Measurements from ENCODE around the gene SDC3. TPM values are rescaled to one million over a fixed set of nuclear protein-coding genes. Genes with fewer than 3 reads are reported as not detected.

SDC3 gene
- total RNA-seq, 1 donor from 2014 or later = 113 TPM

- H2AFZ ChIP-seq (ENCODE audit: low read depth, low read length) = no peak overlapping the region
- Mint-ChIP-seq H3K9me3 (ENCODE audit: unreplicated experiment) (no peaks in the 10 kb centered on the region), H3K27me3 (ENCODE audit: low read depth, unreplicated experiment) (no peaks in the 10 kb centered on the region), H3K36me3 (ENCODE audit: low read depth, unreplicated experiment) (peaks cover 33% of the 10 kb centered on the region), H3K27ac (ENCODE audit: unreplicated experiment) (peak overlapping the region; percentile 28), H3K4me1 (ENCODE audit: low read depth, unreplicated experiment) (peaks cover 53% of the 10 kb centered on the region), H3K4me3 (ENCODE audit: unreplicated experiment) (peak overlapping the region; percentile 0)
- TF ChIP-seq CTCF (IDR thresholded peaks at IDR 0.05; ENCODE audit: insufficient read depth, low read depth, low read length) (no peak), EZH2 (IDR thresholded peaks at IDR 0.05; ENCODE audit: insufficient read depth, low read length) (no peak)
- H3K9me3 ChIP-seq (ENCODE audit: insufficient read depth, low read depth, low read length) = no peaks in the 10 kb centered on the region
- H3K4me2 ChIP-seq (ENCODE audit: low read length) = no peak overlapping the region
- H3K36me3 ChIP-seq (ENCODE audit: insufficient read depth, low read length) = peaks cover 32% of the 10 kb centered on the region
- H4K20me1 ChIP-seq (ENCODE audit: insufficient read depth, low read length) = peaks cover 62% of the 10 kb centered on the region
- DNase-seq (ENCODE audit: low read depth) (no peak), FAIRE-seq (no peak)
- no peaks in the 10 kb centered on the region for H3K27me3 ChIP-seq (ENCODE audit: insufficient read depth, low read length)
- no peak overlapping the region for H3K27ac ChIP-seq (ENCODE audit: low read depth, low read length)
- peaks cover 14% of the 10 kb centered on the region for H3K4me1 ChIP-seq (ENCODE audit: insufficient read depth, low read length)
- H3K79me2 ChIP-seq (ENCODE audit: insufficient read depth, low read length) = peaks cover 20% of the 10 kb centered on the region
- no peak overlapping the region for H3K4me3 ChIP-seq (ENCODE audit: insufficient read depth, low read depth, low read length)
- no peak overlapping the region for H3K9ac ChIP-seq (ENCODE audit: low read length)
These were observed 26.1 kb upstream of the SDC3 start for GRCh38 chr1:30934613-30935012.

- Histone ChIP-seq H3K27me3 (ENCODE audit: insufficient read depth, low read length) (no peaks in the 10 kb centered on the region), H3K27ac (ENCODE audit: low read depth, low read length) (peak overlapping the region; percentile 2), H3K79me2 (ENCODE audit: insufficient read depth, low read length) (peaks cover 14% of the 10 kb centered on the region), H3K4me2 (ENCODE audit: low read length) (no peak overlapping the region), H3K4me3 (ENCODE audit: insufficient read depth, low read depth, low read length) (no peak overlapping the region), H3K36me3 (ENCODE audit: insufficient read depth, low read length) (peaks cover 29% of the 10 kb centered on the region), H3K4me1 (ENCODE audit: insufficient read depth, low read length) (peaks cover 14% of the 10 kb centered on the region), H3K9me3 (ENCODE audit: insufficient read depth, low read depth, low read length) (no peaks in the 10 kb centered on the region), H4K20me1 (ENCODE audit: insufficient read depth, low read length) (peaks cover 56% of the 10 kb centered on the region), H3K9ac (ENCODE audit: low read length) (no peak overlapping the region), H2AFZ (ENCODE audit: low read depth, low read length) (no peak overlapping the region)
- H3K27me3 Mint-ChIP-seq (ENCODE audit: low read depth, unreplicated experiment) = no peaks in the 10 kb centered on the region
- peaks cover 33% of the 10 kb centered on the region for H3K36me3 Mint-ChIP-seq (ENCODE audit: low read depth, unreplicated experiment)
- no peak for TF ChIP-seq CTCF (IDR thresholded peaks at IDR 0.05; ENCODE audit: insufficient read depth, low read depth, low read length)
- no peaks in the 10 kb centered on the region for H3K9me3 Mint-ChIP-seq (ENCODE audit: unreplicated experiment)
- H3K4me1 Mint-ChIP-seq (ENCODE audit: low read depth, unreplicated experiment) = peaks cover 55% of the 10 kb centered on the region
- FAIRE-seq (peak; percentile 71), DNase-seq (ENCODE audit: low read depth) (peak; percentile 67)
- H3K4me3 Mint-ChIP-seq (ENCODE audit: unreplicated experiment) = no peak overlapping the region
- peak overlapping the region; percentile 87 for H3K27ac Mint-ChIP-seq (ENCODE audit: unreplicated experiment)
These were observed 25.3 kb upstream of the SDC3 start for GRCh38 chr1:30933874-30934252.

- peaks cover 18% of the 10 kb centered on the region for H3K36me3 ChIP-seq (ENCODE audit: insufficient read depth, low read length)
- H3K9ac ChIP-seq (ENCODE audit: low read length) = no peak overlapping the region
- no peak for DNase-seq (ENCODE audit: low read depth)
- Mint-ChIP-seq H3K4me3 (ENCODE audit: unreplicated experiment) (no peak overlapping the region), H3K27ac (ENCODE audit: unreplicated experiment) (peak overlapping the region; percentile 26), H3K36me3 (ENCODE audit: low read depth, unreplicated experiment) (peaks cover 21% of the 10 kb centered on the region), H3K9me3 (ENCODE audit: unreplicated experiment) (no peaks in the 10 kb centered on the region), H3K4me1 (ENCODE audit: low read depth, unreplicated experiment) (peaks cover 55% of the 10 kb centered on the region), H3K27me3 (ENCODE audit: low read depth, unreplicated experiment) (no peaks in the 10 kb centered on the region)
- H4K20me1 ChIP-seq (ENCODE audit: insufficient read depth, low read length) = peaks cover 47% of the 10 kb centered on the region
- TF ChIP-seq CTCF (IDR thresholded peaks at IDR 0.05; ENCODE audit: insufficient read depth, low read depth, low read length) (no peak), EZH2 (IDR thresholded peaks at IDR 0.05; ENCODE audit: insufficient read depth, low read length) (no peak)
- H3K27ac ChIP-seq (ENCODE audit: low read depth, low read length) = no peak overlapping the region
- FAIRE-seq = no peak
- peaks cover 14% of the 10 kb centered on the region for H3K4me1 ChIP-seq (ENCODE audit: insufficient read depth, low read length)
- H3K27me3 ChIP-seq (ENCODE audit: insufficient read depth, low read length) = no peaks in the 10 kb centered on the region
- H2AFZ ChIP-seq (ENCODE audit: low read depth, low read length) = no peak overlapping the region
- H3K4me2 ChIP-seq (ENCODE audit: low read length) = no peak overlapping the region
- H3K9me3 ChIP-seq (ENCODE audit: insufficient read depth, low read depth, low read length) = no peaks in the 10 kb centered on the region
- H3K79me2 ChIP-seq (ENCODE audit: insufficient read depth, low read length) = peaks cover 5% of the 10 kb centered on the region
- H3K4me3 ChIP-seq (ENCODE audit: insufficient read depth, low read depth, low read length) = no peak overlapping the region
These were observed 22.1 kb upstream of the SDC3 start for GRCh38 chr1:30930631-30931173.

Measured in astrocyte (in vitro differentiated cells and primary cell).